RCC 7860 (cell line): ENCODE data around the gene MAP6D1.
"Not testable (repeated sequence)": the region's sequence is repeated elsewhere in the genome, so short reads cannot be mapped to it uniquely, and the experiment has no call there.

Source experiments
- DNase-seq: peaks from one replicate; pipeline ENCODE4 v3.0.0-alpha.2; 2015; ENCODE audit warnings: low spot score
- FAIRE-seq: peaks from 2 replicates; lab custom pipeline; 2012; peaks lifted over from hg19 to GRCh38; lab: Jason Lieb, UNC

MAP6D1 gene

GRCh38 chr3:183801601-183802000 is 23.8 kb downstream of the MAP6D1 start:
- FAIRE-seq (no peak), DNase-seq (no peak)

GRCh38 chr3:183800243-183800863 is 25.0 kb downstream of the MAP6D1 start:
- DNase-seq (no peak), FAIRE-seq (no peak)

- no peak for FAIRE-seq
- no peak for DNase-seq
Measured at GRCh38 chr3:183799461-183799860, 25.9 kb downstream of the MAP6D1 start.

- DNase-seq = no peak
- FAIRE-seq = no peak
Measured at GRCh38 chr3:183797996-183798395, 27.4 kb downstream of the MAP6D1 start.

- DNase-seq = no peak
Measured at GRCh38 chr3:183796372-183796771, 29.0 kb downstream of the MAP6D1 start.

GRCh38 chr3:183794452-183794851 is 30.9 kb downstream of the MAP6D1 start:
- no peak for DNase-seq
- no peak for FAIRE-seq

More at GRCh38 chr3:183796372-183796771, 29.0 kb downstream of the MAP6D1 start:
- FAIRE-seq = no peak

- no peak for DNase-seq
- FAIRE-seq = no peak
Measured at GRCh38 chr3:183792976-183793375, 32.4 kb downstream of the MAP6D1 start.

- FAIRE-seq = no peak
- DNase-seq = no peak
Measured at GRCh38 chr3:183790700-183791099, 34.7 kb downstream of the MAP6D1 start.

- FAIRE-seq (no peak), DNase-seq (no peak)
Measured at GRCh38 chr3:183789826-183790225, 35.6 kb downstream of the MAP6D1 start.

GRCh38 chr3:183784503-183784902 is 40.9 kb downstream of the MAP6D1 start:
- not testable (repeated sequence) for DNase-seq, FAIRE-seq

GRCh38 chr3:183782576-183783276 is 42.7 kb downstream of the MAP6D1 start:
- DNase-seq (no peak), FAIRE-seq (no peak)

GRCh38 chr3:183781246-183781645 is 44.1 kb downstream of the MAP6D1 start:
- DNase-seq (no peak), FAIRE-seq (no peak)

GRCh38 chr3:183779896-183780465 is 45.4 kb downstream of the MAP6D1 start:
- DNase-seq (no peak), FAIRE-seq (no peak)

- FAIRE-seq (no peak), DNase-seq (no peak)
Measured at GRCh38 chr3:183777016-183777618, 48.3 kb downstream of the MAP6D1 start.

GRCh38 chr3:183776451-183776850 is 48.9 kb downstream of the MAP6D1 start:
- FAIRE-seq, DNase-seq: not testable (repeated sequence)

GRCh38 chr3:183775781-183776180 is 49.6 kb downstream of the MAP6D1 start:
- DNase-seq (no peak), FAIRE-seq (no peak)

- FAIRE-seq = no peak
Measured at GRCh38 chr3:183774631-183775030, 50.7 kb downstream of the MAP6D1 start.

GRCh38 chr3:183769453-183769852 is 55.9 kb downstream of the MAP6D1 start:
- no peak for FAIRE-seq
- no peak for DNase-seq

More at GRCh38 chr3:183774631-183775030, 50.7 kb downstream of the MAP6D1 start:
- no peak for DNase-seq

- FAIRE-seq = no peak
Measured at GRCh38 chr3:183768114-183768513, 57.3 kb downstream of the MAP6D1 start.

GRCh38 chr3:183766745-183767606 is 58.4 kb downstream of the MAP6D1 start:
- DNase-seq (peak; percentile 66), FAIRE-seq (no peak)

More at GRCh38 chr3:183768114-183768513, 57.3 kb downstream of the MAP6D1 start:
- DNase-seq = no peak

GRCh38 chr3:183766107-183766506 is 59.3 kb downstream of the MAP6D1 start:
- DNase-seq (no peak), FAIRE-seq (no peak)
